Karpas-422 (cell line): Measurements from ENCODE around the gene SMIM13. TPM values are rescaled to one million over a fixed set of nuclear protein-coding genes. Genes with fewer than 3 reads are reported as not detected.

Source experiments
- DNase-seq: peaks from one replicate; pipeline ENCODE4 v3.0.0-alpha.2; 2015
- H2AFZ ChIP-seq: fragments of 200-600 bp; sonication (generic); 2 replicates; pipeline ENCODE4 v1.6.1; 2014; ENCODE audit warnings: antibody characterized with exemption, low read length, mixed read lengths
- H3K27ac ChIP-seq: fragments of 200-600 bp; sonication (generic); 2 replicates; pipeline ENCODE4 v1.5.1; 2014; ENCODE audit warnings: mild to moderate bottlenecking, low read length, moderate library complexity
- H3K27me3 ChIP-seq: fragments of 200-600 bp; sonication (generic); 2 replicates; pipeline ENCODE4 v1.6.1; 2014; ENCODE audit warnings: low read length, mixed read lengths
- H3K36me3 ChIP-seq: fragments of 200-600 bp; sonication (generic); 2 replicates; pipeline ENCODE4 v1.6.1; 2014; ENCODE audit warnings: low read length, mixed read lengths; ENCODE audit not compliant: insufficient read depth
- H3K4me1 ChIP-seq: fragments of 200-600 bp; sonication (generic); 2 replicates; pipeline ENCODE4 v1.6.1; 2014; ENCODE audit warnings: mild to moderate bottlenecking, low read length, mixed read lengths
- H3K4me2 ChIP-seq: fragments of 200-600 bp; sonication (generic); 2 replicates; pipeline ENCODE4 v1.6.1; 2014; ENCODE audit warnings: low read length, low read depth, mild to moderate bottlenecking; ENCODE audit not compliant: poor library complexity, severe bottlenecking
- H3K4me3 ChIP-seq: fragments of 200-600 bp; sonication (generic); 2 replicates; pipeline ENCODE4 v1.5.1; 2014; ENCODE audit warnings: mild to moderate bottlenecking, antibody characterized with exemption, low read length, mixed read lengths
- H3K79me2 ChIP-seq: fragments of 200-600 bp; sonication (generic); 2 replicates; pipeline ENCODE4 v1.6.1; 2014; ENCODE audit warnings: mild to moderate bottlenecking, low read length, mixed read lengths
- H3K9ac ChIP-seq: fragments of 200-600 bp; sonication (generic); 2 replicates; pipeline ENCODE4 v1.6.0; 2014; ENCODE audit warnings: low read length
- H3K9me2 ChIP-seq: fragments of 200-600 bp; sonication (generic), shearing (Covaris generic); replicated peaks from 2 replicates; pipeline ENCODE4 v1.6.0; 2014; ENCODE audit warnings: mild to moderate bottlenecking, low read length, moderate library complexity; ENCODE audit not compliant: insufficient read depth
- H3K9me3 ChIP-seq: fragments of 300-700, 200-600 bp; sonication (generic); 2 replicates; pipeline ENCODE4 v1.6.1; 2014; ENCODE audit warnings: low read length, mixed read lengths
- H4K20me1 ChIP-seq: fragments of 200-600 bp; sonication (generic); 2 replicates; pipeline ENCODE4 v1.6.1; 2014; ENCODE audit warnings: mild to moderate bottlenecking, antibody characterized with exemption, low read length, low read depth; ENCODE audit not compliant: insufficient read depth
- small RNA-seq: library from RNA; depleted of rRNA; stranded (forward); fragments of <200 nt; gene quantifications from one replicate; pipeline ENCODE3, GENCODE V24; 2014
- total RNA-seq: library from RNA; depleted of rRNA; stranded (reverse); fragments of >200 nt; shearing (Covaris generic); gene quantifications from 2 replicates; pipeline ENCODE4 v1.2.3, GENCODE V29; 2014; ENCODE audit warnings: low replicate concordance; rRNA removed

The SMIM13 gene
- total RNA-seq, 1 experiment from 2014 or later: 8.9 TPM

DNA sequence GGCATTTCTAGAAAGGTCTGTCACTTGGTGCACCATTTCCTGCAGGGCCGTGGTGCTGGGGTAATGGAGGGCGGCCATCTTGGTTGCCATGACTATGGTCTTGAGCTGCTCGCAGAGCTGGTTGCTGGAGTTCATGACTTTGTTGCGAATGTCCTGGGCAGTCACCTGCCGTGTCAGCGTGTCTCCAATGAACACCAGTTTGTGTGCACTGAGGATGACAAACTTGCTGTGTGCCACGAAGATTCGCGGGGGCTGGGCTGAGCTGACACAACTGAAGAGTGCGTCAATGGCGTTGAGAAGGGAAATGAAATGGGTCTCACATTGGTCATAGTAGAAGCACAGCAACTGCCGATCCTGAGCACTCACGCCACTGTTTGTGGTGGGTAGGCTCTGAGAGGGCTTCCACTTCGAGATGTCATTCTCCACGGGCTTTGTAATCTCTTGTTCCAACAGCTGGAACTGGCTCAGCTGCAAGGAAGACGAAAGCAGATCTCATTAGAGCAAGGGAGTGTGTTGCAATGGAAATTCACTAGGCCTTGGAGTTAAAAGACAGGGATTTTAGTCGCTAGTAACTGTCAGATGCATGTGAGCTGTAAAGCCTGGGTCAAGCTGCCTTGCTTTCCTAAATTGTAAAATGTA is 91.7 kb downstream of the SMIM13 start:
- H3K27ac ChIP-seq: no peak overlapping the region
- no peak overlapping the region for H3K4me3 ChIP-seq
- no peaks in the 10 kb centered on the region; the same call in 1 of the 2 replicates for H3K9me3 ChIP-seq
- no peaks in the 10 kb centered on the region for H4K20me1 ChIP-seq
- H3K27me3 ChIP-seq: no peaks in the 10 kb centered on the region
- no peak overlapping the region for H3K4me2 ChIP-seq
- H3K9me2 ChIP-seq: no peaks in the 10 kb centered on the region
- H3K4me1 ChIP-seq: no peaks in the 10 kb centered on the region
- no peaks in the 10 kb centered on the region for H3K36me3 ChIP-seq
- no peak for DNase-seq
- no peaks in the 10 kb centered on the region for H3K79me2 ChIP-seq
- no peak overlapping the region for H2AFZ ChIP-seq
- no peak overlapping the region for H3K9ac ChIP-seq

DNA sequence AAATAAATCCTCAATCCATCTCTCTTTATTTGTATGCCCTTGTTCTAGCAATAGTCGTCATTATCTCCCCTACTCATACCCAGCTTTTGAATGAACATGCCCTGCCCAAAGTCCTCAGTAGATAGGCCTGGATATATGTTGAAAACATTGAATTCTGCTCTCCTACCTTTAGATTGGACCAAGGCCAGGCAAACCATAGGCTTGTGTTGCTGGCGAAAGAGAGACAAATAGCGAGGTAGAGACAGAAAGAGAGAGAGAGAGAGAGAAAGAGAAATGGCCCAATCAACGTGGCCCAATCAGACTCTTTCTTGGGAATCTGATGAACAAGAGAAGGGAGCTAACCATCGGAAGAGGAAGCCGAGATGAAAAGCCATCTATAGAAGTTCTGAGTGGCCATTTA is 93.7 kb downstream of the SMIM13 start:
- Histone ChIP-seq H3K27me3 (no peaks in the 10 kb centered on the region), H3K4me1 (no peaks in the 10 kb centered on the region), H3K9me2 (no peaks in the 10 kb centered on the region), H3K79me2 (no peaks in the 10 kb centered on the region), H3K36me3 (no peaks in the 10 kb centered on the region), H3K9ac (no peak overlapping the region), H3K4me2 (no peak overlapping the region), H3K27ac (no peak overlapping the region), H2AFZ (no peak overlapping the region), H3K4me3 (no peak overlapping the region), H4K20me1 (no peaks in the 10 kb centered on the region), H3K9me3 (no peaks in the 10 kb centered on the region)
- no peak for DNase-seq

Small RNA genes within 50 kb of the gene (small RNA-seq; reads per million reads assigned to genes)
- not detected for gene AL136139.1

Other genes starting within 250 kb of the SMIM13 start
- gene GCM2, start 211.8 kb upstream of the SMIM13 start, total RNA-seq: not detected in 2 replicates
- 0.11 TPM in 1 of 2 replicates, not detected in the other for gene SYCP2L, start 206.8 kb upstream of the SMIM13 start, total RNA-seq
- 0.07 TPM in 1 of 2 replicates, not detected in the other for gene ELOVL2, start 49.5 kb upstream of the SMIM13 start, total RNA-seq
- gene ERVFRD-1, start 17.9 kb downstream of the SMIM13 start, total RNA-seq: not detected in 2 replicates
- gene NEDD9, start 138.8 kb downstream of the SMIM13 start, total RNA-seq: 3.8 and 8.0 TPM in 2 replicates